Glomerular visceral epithelial cell (primary cell): ENCODE results near the gene SH3D21.

Experiments used
- DNase-seq: peaks from one replicate; pipeline ENCODE4 v3.0.0-alpha.2; 2016; ENCODE audit errors: extremely low spot score

Gene SH3D21

DNA sequence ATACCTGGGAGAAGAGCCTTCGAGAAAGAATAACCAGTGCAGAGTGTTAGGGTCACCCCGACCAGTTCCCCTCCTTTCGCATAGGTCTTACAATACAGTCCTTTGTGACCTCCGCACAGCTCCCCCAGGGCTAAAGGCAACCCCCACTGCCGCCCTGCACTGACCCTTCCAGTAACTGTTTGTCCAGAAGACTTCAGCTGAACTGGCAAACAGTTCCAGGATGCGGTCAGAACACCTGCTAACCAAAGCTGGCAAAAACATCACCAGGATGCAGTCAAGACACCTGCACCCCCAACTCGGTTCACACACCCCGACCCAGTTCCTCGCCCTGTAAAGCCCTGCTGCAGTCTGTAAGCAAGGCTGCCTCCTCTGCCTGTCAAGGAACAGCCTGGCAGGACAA lies 23.6 kb downstream of the SH3D21 start:
- DNase-seq: no peak

DNA sequence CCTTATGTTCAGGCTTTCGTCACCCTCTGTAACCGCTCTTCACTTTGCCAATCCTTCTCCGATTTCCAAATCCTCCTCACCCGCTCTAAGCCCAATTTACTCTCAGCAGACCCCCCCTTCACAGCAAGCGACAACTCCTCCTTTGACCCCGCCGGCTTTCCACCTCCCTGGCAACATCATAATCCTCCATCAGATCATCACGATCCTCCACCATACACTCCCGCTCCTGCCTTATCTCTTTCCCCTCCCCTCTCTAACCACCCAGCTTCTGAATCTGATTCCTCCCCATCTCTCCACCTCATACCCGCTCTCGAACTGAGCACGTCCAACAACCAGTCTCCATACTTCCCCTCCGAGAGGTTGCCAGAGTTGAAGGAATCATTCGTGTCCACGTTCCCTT lies 24.8 kb downstream of the SH3D21 start:
- DNase-seq: no peak

DNA sequence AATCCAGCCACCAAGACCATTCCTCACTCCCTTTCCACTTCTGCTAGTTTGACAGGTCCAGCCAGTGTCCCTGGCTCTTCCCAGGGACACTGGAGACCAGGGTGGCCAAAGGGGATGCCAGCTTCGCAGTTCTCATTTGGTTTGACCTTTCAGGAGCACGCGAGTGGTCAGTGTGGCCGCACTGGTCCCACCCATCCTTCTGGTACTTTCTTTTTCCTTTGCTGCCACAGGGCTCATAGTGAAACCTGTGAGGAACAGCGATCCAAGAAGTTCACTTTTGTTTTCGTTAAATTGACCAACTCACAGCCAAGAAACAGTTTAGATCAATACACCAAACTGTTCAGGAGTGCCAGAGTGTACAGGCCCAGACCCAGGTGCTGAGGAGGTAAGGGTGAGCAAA lies 31.7 kb downstream of the SH3D21 start:
- DNase-seq: no peak

DNA sequence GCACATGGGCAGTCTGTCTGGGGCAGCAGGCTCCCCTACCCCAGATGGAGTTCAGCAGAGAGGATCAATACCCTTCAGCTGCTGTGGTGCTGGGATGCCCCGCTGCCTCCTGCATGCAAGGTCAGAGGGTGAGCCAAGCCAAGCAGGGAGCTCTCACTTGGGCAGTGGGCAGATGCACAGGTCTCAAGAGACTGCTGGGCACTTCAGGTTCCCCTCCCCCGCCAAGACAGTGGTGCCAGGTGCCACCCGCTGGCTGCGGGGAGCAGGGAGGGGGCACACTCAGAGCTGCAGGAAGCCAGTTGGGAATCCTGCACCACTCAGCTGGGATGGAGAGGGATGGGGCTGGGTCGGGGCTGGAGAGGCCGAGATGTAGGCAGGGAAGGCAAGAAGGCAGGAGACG lies 33.0 kb downstream of the SH3D21 start:
- no peak for DNase-seq

DNA sequence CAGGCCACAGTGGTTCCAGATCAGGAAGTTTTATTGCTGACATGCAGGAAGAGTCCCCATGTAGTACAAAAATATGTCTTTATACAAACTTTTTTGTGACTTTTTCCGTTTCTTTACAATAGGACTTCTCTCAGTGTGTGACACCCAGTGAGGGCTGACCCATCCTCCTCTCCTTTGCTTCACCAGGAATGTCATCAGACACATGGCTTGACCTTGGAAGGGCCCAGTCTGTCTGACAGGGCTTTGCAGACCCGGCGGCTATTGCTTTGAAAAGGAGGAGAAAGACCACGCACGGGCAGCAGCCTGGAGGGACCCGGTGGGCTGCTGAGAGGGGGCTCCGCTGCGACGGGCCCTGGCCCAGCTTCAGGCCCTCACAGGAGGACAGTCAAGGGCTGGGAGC lies 33.4 kb downstream of the SH3D21 start:
- DNase-seq: no peak

DNA sequence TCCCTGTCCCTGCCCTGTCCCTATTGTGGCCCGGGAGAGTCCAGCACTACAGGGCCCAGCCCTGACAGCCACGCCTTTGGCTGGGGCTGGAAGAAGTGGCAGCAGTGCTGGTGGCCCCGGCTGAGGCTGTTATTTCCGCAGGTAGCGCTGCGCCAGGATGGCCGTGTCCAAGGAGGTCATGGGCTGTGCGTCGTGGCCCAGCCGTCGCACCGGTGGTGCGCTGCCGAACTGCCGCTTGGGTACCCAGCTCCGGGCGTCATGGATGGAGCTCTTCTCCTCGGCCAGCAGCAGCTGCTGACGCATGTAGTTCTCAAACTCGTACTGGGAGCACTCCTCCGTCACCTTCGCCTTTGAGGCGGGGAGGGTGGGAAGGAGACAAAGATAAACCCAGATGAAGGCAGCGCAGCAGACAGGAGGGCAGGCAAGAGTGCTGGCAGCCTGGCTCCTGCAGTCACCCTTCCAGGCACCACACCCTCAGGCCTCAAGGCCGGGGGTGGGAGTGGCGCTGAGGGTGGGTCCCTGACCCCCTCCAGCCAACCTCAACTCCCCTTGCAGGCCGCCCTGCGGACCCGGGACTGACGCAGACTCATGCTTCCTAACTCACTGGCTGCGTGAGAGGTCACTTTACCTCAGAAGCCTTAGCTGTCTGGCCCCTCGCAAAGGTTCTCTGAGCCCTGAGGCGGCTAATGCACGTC lies 35.6 kb downstream of the SH3D21 start:
- DNase-seq: no peak

DNA sequence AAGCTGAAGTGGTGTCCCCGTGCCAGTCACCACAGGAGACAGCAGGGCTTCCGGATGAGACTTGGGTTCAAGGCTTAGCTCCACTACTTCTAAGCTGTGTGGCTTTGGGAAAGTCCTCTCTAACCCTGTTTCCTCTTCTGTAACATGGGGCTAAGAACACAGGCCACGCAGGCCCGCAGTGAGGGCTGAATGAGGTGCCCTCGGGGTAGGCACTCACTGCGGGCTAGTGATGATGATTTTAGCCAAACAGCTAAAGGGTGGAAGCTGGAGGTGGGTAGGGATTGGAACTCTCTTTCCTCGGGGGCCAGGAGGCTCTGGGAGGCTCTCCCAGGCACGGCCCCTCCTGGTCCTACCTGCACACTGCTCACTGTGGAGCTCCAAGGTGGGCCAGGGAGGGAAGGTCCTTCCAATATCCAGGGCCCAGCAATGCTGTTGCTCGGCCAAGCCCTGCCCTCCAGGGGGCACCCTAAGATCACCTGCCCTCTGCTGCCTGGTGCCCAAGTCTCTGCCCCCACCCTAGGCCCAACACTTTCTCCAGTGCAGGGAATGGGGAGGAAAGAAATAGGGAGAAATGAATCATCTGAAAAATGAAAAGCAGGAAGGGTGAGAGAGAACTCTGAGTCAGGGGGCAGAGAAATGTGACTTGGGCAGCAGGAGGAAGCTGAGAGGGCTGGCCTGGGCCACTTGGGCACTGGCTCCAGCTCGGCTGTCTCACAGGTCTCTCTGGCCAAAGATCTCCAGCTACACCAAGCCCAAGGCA lies 36.4 kb downstream of the SH3D21 start:
- DNase-seq: peak; percentile 89

DNA sequence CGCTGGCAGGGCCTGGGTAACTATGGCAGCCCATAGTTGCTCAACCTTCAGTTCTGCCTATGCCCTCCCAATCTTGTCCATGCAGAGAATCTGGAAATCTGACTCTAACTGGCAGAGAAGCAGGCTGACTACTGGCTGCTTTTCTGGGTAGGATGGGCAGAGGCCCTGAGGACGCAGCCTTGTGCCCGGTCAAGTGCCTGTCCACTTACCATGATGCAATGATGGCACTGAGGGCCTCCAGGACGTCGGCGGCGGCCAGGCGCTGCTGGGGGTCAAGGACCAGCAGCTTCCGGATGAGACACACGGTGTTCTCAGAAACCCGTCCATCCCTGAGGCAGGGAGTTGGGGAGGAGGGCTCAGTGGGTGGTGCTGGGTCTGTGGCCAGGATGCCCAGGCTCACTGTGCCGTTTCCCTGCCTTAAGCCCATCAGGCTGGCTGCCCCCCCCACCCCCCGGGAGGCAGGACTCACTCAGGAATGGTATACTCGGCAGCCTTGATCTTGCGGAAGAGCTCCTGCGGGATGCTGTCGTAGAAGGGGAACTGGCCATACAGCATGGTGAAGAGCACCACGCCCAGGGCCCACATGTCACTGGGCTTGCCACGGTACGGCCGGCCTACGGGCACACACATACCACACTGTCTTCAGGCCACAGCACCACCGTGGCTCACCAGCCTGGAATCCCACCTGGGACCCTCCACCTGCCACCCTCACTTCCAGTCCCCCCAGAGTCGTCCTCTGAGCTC lies 37.7 kb downstream of the SH3D21 start:
- DNase-seq: no peak

DNA sequence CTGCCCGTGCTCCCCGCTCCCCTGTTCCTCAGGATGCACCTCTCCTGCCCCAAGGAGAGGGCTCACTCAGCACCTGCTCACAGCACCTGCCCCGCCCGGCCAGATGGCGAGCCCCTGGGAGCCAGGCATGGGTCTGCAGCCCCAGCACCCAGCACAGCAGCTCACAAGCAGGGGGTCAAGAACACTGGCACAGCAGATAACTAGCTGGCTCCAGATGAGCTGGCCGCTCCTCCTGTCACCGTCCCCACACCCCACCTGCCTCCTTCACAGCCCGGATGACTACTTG lies 38.2 kb downstream of the SH3D21 start:
- DNase-seq: no peak

DNA sequence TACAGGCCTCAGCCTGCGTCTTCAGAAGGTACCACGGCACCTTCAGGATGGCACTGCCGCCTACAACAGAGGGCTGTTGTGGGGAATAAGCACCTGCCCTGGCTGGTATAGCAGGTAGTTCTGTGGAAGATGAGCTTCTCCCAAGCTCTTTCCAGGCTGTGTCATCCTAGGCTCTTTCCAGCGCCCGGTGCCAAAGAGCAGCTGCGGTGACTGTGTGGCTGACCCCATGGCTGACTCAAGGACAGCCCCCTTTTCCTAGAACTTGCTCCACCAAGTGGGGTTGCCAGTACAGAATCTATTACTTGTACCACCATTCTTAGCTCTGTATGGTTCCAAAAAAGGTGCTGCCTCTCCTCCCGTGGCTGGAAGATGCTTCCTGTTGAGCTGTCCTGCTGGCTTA lies 39.2 kb downstream of the SH3D21 start:
- DNase-seq: no peak

DNA sequence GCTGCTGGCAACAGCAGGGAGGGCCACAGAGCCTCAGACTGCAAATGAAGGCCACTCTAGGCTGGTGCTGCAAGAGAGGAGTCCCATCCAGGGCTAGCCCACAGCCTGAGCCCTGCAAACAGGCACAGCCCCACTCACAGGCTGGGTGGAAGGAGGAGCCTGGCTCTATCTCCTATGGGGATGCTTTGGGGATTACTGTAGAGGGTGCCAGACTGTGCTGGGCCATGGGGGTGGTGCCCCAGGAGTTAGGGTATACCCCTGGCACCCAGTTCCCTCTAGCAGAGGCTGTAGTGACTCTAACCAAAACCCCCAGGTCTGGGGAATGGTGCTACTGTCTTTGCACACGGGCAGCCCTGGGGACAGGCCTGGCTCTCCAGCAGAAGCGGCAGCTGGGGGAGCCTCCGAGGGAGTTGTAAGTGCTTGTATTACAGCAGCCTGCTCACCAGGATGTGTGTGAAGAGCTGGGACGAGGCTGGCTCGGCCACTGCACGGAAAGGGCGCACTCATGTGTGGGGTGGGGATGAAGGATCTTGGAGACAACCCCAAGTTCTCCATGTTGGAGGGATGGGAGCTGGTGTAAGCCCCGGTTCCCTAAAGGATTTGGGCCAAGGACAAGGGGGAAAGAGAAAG lies 40.7 kb downstream of the SH3D21 start:
- no peak for DNase-seq

DNA sequence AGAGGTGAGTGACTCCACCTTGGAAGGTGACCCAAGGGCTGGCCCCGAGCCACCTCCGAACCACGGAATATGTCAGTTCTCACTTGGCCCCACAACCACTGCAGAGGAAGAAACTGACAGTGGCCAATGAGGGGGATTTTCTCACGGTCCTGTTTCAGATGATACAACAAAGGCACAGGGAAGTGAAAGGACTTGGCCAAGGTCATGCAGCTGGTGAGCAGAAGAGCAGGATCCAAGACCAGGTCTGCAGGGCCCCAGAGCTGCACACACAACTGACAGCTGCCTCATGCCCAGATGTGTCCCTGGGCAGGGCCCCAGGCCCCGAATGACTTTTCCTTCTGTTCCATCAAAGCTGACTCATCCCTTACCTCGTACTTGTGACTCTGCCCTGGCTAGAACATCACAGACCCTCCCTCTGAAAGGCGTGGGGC lies 43.1 kb downstream of the SH3D21 start:
- DNase-seq: peak; percentile 48

DNA sequence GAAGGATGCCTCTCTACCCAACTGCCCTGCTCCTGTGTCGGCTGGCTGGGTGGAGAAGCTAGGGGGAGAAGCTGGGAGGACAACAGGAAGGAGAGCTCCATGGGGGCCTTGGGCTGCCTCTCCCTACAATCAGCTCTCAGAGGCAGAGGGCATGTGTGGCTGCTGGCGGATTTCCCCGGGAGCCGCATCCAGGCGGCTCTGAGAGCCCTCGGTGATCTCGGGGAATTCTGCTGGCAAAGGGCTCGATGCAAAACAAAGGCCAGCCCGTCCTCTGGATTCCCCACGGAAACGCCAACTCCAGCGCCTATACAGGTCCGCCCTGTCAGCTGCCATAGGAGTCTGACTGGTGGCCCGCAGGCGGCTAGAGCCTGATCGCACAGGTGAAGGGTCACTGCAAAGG lies 43.7 kb downstream of the SH3D21 start:
- peak; percentile 26 for DNase-seq

DNA sequence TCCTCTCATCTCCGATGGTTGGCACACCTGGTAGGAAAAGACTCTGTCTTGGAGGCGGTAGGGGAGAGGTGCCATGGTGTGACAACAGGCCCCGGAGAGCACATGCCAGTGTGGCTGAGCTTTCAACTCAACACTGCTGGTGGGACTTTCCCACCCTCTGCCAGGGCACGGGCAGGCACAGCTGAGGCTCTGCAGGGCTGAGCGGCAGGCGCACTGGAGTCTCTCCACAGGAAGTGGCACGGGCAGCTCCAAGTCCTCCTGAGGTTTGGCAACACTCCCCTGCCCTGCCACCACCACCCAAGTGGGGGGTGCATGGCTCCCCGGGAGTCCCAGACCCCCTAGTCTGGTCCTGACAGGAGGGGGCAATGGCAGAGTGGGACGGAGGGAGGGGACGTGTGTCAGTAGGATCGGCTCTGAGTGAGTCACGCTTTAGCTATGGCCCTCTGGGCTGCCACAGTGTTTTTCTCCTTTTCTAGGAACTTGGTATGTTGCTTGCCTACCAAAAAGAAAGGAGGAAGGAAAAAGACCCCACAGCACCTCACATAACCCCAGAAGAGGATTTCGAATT lies 44.6 kb downstream of the SH3D21 start:
- DNase-seq: peak; percentile 98

DNA sequence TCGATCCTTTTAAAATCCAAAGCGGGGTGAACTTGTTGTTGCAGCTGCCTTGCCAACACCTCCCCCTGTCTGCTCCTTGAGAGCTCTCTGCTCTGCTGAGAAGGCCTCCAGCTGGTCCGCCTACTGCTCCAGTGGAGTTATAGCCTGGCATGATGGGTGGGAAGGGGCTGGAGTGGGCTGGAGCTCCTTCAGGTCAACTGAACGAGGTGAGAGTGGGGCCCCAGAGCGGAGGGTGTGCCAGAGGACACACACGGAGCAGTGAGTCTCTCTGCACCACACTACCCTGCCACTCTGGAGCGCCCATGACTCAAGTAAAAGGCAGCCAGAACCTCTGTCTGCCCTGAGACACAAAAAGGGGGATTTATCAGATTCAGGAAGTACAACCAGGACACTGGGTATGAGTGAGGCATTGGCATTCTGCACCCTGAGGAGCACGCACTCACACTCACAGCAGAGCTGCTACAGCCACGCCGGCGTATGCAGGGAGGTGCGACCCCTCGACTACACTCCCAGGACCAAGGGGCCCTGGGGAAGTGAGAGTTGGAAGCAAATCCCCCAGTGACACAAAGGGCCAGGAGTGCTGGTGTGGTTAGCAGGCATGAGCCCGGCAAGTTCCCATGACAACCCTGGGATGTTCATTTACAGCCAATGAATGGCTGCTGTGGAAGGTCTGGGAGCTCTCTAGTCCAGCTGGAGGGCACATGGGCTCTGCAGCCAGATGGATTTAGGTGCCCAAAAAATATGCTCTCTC lies 45.2 kb downstream of the SH3D21 start:
- peak; percentile 90 for DNase-seq

DNA sequence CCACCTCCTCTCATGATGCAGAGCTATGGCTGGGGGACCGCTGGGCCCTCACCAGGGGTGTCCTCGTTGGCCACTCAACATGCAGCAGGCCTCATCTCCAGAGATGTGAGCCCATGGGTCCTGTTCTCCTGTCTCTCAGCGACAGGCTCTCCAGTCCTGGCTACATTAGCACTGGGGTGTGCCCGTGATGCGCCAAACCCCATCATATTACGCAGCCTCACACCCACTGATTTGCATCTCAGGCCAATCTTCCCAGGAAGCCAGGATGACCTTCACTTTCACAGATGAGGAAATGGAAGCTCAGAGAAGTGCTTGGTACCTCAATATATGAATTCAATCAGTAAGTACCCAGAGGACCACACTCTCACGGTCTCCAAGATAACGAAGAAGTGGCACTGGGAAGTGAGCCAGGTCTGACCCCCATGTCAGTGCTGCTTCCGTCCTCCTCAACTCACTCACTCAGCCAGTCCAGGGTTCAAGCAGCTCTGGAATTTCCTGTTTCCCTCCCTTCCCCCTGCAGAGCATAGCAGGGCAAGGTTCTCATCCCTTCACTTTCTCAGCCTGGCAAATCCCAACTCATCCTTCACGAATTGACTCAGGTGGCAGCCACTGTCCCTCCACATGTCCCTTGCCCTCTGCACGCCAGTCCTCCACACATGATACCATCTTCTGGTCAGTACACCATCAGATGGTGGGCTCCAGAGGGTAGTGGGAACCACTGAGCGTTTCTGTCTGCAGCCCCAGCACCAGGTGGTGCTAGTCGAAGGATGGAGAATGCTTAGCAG lies 46.1 kb downstream of the SH3D21 start:
- DNase-seq: peak; percentile 35

DNA sequence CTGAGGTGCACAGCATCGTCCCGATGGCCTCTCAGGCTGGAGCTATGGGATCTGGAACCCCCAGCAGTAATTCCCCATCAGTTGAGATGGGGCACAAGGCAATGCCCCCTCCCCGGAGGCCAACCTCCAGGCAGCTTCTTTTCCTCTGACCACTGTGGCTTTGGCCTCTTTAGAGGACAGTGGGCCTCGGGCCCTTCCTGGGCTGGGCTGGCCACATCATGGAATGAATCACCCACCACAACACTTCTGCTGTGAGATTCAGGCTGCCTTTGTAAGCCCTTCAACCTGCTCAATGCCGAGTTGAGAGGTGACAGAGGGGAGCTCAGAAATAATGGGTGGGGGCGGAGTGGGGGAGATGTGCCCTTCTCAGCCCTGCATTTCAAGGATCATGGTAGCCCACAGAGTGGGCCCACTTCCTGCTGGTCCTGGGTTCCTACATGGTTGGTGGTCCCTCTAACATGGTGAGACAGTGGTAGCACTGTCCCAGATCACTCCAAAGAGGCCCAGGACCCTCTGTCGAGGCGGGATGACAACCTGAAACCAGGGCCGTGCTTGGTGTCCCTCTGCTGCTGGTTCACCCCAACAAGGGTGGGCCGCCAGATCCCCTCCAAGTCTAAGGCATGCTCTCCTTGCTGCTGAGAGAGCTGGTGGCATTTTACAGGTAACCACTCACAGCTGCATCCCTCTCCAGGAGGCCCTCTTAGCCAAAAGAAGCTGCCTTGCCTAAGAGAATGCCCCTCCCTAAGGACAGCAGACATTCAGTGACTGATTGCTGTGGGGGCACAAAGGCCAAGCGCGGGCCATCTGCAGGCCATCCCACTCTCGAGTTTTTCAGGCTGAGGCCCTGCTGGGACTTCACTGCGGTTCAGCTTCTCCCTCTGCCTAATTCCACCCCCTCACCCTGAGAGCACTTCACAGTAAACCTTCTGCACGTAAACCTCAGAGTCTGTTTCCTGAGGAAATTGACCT lies 47.0 kb downstream of the SH3D21 start:
- peak; percentile 72 for DNase-seq

DNA sequence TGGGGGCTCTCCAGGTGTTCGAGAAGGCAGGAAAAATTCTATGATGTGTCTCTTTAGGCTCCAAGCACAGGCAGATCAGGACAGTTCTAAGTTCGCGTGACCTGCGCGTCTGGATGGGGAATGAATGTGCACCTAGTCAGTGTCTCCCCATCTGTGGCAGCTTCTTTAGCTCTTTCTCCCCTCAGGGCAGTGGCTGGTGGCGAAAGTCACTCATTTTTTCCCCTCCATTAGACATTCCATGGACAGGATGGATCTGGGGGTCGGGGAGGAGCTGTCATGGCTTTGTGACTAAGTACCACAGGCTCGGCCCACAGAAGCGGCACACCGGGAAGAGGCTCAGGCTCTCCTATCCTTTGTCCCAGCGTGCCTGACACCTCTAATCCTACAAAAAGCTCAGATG lies 48.3 kb downstream of the SH3D21 start:
- no peak for DNase-seq

DNA sequence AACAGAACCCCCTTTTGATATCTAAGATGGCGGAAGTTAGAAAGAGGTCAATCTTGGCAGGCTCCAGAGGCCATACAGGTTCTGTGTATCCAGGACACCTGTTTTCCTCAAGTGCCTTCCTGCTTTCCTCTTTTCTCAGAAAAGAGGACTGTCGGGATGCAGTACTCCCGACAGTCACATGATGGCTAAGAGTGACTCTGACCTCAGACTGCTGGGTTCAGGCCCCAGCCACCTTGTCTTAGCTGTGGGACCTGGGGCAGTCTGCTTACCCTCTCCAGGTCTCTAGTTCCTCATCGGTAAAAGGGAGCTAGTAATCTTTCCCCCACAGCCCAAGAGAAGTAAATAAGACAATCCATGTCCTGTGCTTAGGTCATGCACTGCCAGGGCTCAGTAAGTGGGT lies 49.6 kb downstream of the SH3D21 start:
- DNase-seq: no peak
